D721Med (cell line): ENCODE data around the gene DCAF4.
"Not testable (repeated sequence)": the region's sequence is repeated elsewhere in the genome, so short reads cannot be mapped to it uniquely, and the experiment has no call there.

Source experiments
- DNase-seq: peaks from one replicate; pipeline ENCODE4 v3.0.0; 2011; ENCODE audit warnings: low spot score; ENCODE audit not compliant: insufficient read length
- FAIRE-seq: peaks from 2 replicates; lab custom pipeline; 2011; peaks lifted over from hg19 to GRCh38; lab: Jason Lieb, UNC
- TF ChIP-seq, protein P1 (sequence below): IDR thresholded peaks from 2 replicates; pipeline ENCODE4 v1.5.1; 2012; ENCODE audit warnings: mild to moderate bottlenecking, control low read depth; ENCODE audit not compliant: insufficient read depth; ENCODE audit errors: missing control alignments

The DCAF4 gene

DNA sequence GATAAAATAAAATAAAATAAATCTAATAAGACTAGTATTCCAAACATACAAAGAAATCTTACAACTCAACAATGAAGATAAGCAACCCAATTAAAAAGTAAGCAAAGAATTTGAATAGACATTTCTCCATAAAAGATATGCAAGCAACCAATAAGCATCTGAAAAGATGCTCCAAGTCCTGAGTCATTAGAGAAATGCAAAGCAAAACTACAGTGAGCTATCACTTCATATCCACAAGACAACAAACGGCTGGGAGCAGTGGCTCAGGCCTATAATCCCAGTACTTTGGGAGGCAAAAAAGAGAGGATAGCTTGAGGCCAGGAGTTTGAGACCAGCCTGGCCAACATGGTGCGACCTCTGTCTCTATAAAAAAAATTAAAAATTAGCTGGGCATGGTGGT lies 73.8 kb downstream of the DCAF4 start:
- DNase-seq (no peak), FAIRE-seq (no peak)
- TF ChIP-seq, protein P1, sequence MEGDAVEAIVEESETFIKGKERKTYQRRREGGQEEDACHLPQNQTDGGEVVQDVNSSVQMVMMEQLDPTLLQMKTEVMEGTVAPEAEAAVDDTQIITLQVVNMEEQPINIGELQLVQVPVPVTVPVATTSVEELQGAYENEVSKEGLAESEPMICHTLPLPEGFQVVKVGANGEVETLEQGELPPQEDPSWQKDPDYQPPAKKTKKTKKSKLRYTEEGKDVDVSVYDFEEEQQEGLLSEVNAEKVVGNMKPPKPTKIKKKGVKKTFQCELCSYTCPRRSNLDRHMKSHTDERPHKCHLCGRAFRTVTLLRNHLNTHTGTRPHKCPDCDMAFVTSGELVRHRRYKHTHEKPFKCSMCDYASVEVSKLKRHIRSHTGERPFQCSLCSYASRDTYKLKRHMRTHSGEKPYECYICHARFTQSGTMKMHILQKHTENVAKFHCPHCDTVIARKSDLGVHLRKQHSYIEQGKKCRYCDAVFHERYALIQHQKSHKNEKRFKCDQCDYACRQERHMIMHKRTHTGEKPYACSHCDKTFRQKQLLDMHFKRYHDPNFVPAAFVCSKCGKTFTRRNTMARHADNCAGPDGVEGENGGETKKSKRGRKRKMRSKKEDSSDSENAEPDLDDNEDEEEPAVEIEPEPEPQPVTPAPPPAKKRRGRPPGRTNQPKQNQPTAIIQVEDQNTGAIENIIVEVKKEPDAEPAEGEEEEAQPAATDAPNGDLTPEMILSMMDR = no peak

DNA sequence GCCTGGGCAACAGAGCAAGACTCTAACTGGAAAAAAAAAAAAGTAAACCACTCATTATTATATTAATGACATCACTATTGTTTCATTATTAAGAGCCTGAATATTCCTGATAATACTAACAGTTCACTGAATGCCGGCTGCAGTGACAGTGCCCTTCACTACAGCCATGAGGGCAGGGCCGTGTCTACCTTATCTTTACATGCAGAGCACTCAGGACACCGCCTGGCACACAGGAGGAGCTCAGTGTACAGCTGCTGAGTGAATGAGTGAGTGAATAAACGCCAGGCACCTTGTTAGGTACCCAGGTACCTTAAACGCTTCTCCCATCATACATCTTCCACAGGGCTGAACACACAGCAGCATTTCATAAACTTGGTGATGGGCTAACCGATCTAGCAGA lies 77.4 kb downstream of the DCAF4 start:
- TF ChIP-seq, protein P1 = no peak
- DNase-seq (no peak), FAIRE-seq (no peak)

DNA sequence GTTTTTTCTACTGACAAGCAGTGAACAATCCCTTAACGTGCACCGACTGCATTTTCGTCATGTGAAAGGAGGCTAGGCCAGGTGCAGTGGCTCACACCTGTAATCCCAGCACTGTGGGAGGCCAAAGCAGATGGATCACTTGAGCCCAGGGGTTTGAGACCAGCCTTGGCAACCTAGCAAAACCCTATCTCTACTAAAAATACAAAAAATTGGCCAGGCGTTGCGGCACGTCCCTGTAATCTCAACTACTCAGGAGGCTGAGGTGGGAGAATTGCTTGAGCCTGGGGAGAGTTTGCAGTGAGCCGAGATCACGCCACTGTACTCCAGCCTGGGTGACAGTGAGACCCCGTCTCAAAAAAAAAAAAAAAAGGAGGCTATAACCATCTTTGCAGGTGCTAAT lies 78.4 kb downstream of the DCAF4 start:
- not testable (repeated sequence) for DNase-seq, FAIRE-seq

- TF ChIP-seq, protein P1 = no peak
- DNase-seq = no peak
- no peak for FAIRE-seq
Observed at GRCh38 chr14:73007835-73008234, 81.6 kb downstream of the DCAF4 start.

DNA sequence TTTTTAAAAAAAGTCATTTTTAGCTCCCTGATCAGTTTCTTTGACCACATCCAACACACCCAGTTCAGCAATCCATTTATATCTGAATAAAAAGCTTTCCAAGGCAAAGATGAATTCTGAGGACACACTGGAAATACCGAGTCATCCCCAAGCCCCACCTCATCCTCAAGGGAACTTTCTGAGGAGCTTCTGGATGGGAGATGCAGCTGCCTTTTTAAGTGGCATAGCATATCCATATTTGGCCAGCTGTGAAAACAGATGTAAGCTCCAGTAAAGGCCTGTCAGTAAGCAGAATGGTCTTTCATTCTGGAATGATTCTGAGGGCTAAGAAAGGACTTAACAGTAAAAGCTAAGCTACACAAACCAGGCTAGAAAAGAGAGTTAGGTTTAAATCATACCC lies 82.2 kb downstream of the DCAF4 start:
- DNase-seq (no peak), FAIRE-seq (no peak)
- TF ChIP-seq, protein P1 = no peak
